ENCODE measurements around the gene CIDEA. TPM values are rescaled to one million over a fixed set of nuclear protein-coding genes. Genes with fewer than 3 reads are reported as not detected.
A peak's percentile ranks its signal among the peaks of the same experiment; 100 is the strongest.
"Not testable (repeated sequence)": the region's sequence is repeated elsewhere in the genome, so short reads cannot be mapped to it uniquely, and the experiment has no call there.

The CIDEA gene
- total RNA-seq, 1 donor from 2014 or later, result 0.53 TPM

GRCh38 chr18:12236934-12237832, 17.0 kb upstream of the CIDEA start:
- TF ChIP-seq, protein P1, sequence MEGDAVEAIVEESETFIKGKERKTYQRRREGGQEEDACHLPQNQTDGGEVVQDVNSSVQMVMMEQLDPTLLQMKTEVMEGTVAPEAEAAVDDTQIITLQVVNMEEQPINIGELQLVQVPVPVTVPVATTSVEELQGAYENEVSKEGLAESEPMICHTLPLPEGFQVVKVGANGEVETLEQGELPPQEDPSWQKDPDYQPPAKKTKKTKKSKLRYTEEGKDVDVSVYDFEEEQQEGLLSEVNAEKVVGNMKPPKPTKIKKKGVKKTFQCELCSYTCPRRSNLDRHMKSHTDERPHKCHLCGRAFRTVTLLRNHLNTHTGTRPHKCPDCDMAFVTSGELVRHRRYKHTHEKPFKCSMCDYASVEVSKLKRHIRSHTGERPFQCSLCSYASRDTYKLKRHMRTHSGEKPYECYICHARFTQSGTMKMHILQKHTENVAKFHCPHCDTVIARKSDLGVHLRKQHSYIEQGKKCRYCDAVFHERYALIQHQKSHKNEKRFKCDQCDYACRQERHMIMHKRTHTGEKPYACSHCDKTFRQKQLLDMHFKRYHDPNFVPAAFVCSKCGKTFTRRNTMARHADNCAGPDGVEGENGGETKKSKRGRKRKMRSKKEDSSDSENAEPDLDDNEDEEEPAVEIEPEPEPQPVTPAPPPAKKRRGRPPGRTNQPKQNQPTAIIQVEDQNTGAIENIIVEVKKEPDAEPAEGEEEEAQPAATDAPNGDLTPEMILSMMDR (IDR thresholded peaks at IDR 0.05; ENCODE audit: insufficient read depth, low read length, severe bottlenecking), result peak; percentile 98
- Histone ChIP-seq H3K4me3 (ENCODE audit: low read depth, low read length) (no peak overlapping the region), H3K36me3 (ENCODE audit: control insufficient read depth, insufficient read depth, low read length) (no peaks in the 10 kb centered on the region), H3K27me3 (ENCODE audit: control insufficient read depth, insufficient read depth, low read length) (no peaks in the 10 kb centered on the region)
- DNase-seq (ENCODE audit: low read depth) (peak; percentile 28), FAIRE-seq (no peak)

- DNase-seq (ENCODE audit: low read depth), result no peak
Observed at GRCh38 chr18:12238826-12239225, 15.3 kb upstream of the CIDEA start.

DNA sequence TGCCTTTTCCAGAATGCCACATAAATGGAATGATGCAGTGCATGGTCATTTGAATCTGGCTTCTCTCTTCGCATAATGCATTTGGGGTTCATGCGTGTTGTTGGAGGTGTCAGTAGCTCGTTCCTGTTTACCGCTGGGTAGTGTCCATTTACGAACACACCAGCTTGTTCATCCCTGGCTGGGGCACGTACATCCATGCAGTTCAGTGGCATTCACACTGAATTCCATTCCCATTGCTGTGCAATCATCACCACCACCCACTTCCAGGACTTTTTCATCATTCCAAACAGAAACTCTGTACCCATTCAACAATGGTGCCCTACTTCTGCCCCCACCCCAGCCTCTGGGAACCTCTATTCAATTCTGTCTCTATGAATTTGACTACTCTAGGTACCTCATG, 14.7 kb upstream of the CIDEA start:
- H3K4me3 ChIP-seq (ENCODE audit: low read depth, low read length), result no peak overlapping the region
- TF ChIP-seq, protein P1 (IDR thresholded peaks at IDR 0.05; ENCODE audit: insufficient read depth, low read length, severe bottlenecking), result no peak
- peaks cover 1% of the 10 kb centered on the region for H3K27me3 ChIP-seq (ENCODE audit: control insufficient read depth, insufficient read depth, low read length)
- FAIRE-seq (peak; percentile 86), DNase-seq (ENCODE audit: low read depth) (no peak)
- no peaks in the 10 kb centered on the region for H3K36me3 ChIP-seq (ENCODE audit: control insufficient read depth, insufficient read depth, low read length)

More at GRCh38 chr18:12238826-12239225, 15.3 kb upstream of the CIDEA start:
- FAIRE-seq, result no peak
- Histone ChIP-seq H3K27me3 (ENCODE audit: control insufficient read depth, insufficient read depth, low read length) (peaks cover 1% of the 10 kb centered on the region), H3K4me3 (ENCODE audit: low read depth, low read length) (no peak overlapping the region), H3K36me3 (ENCODE audit: control insufficient read depth, insufficient read depth, low read length) (no peaks in the 10 kb centered on the region)
- TF ChIP-seq, protein P1 (IDR thresholded peaks at IDR 0.05; ENCODE audit: insufficient read depth, low read length, severe bottlenecking), result no peak

GRCh38 chr18:12242658-12243260, 11.4 kb upstream of the CIDEA start:
- Histone ChIP-seq H3K36me3 (ENCODE audit: control insufficient read depth, insufficient read depth, low read length) (no peaks in the 10 kb centered on the region), H3K4me3 (ENCODE audit: low read depth, low read length) (no peak overlapping the region), H3K27me3 (ENCODE audit: control insufficient read depth, insufficient read depth, low read length) (peaks cover 13% of the 10 kb centered on the region)
- no peak for DNase-seq (ENCODE audit: low read depth)
- TF ChIP-seq, protein P1 (IDR thresholded peaks at IDR 0.05; ENCODE audit: insufficient read depth, low read length, severe bottlenecking), result no peak
- FAIRE-seq, result no peak

DNA sequence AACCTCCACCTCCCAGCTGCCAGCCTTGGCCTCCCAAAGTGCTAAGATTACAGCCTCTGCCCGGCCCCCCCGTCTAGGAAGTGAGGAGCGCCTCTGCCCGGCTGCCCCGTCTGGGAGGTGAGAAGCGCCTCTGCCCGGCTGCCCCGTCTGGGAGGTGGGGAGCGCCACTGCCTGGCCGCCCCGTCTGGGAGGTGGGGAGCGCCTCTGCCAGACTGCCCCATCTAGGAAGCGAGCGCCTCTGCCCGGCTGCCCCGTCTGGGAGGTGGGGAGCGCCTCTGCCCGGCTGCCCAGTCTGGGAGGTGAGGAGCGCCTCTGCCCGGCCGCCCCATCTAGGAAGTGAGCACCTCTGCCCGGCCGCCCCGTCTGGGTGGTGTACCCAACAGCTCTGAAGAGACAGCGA, 10.9 kb upstream of the CIDEA start:
- not testable (repeated sequence) for FAIRE-seq; H3K4me3 ChIP-seq (ENCODE audit: low read depth, low read length); DNase-seq (ENCODE audit: low read depth); H3K36me3 ChIP-seq (ENCODE audit: control insufficient read depth, insufficient read depth, low read length)
- H3K27me3 ChIP-seq (ENCODE audit: control insufficient read depth, insufficient read depth, low read length), result peaks cover 16% of the 10 kb centered on the region

GRCh38 chr18:12245793-12246135, 8.4 kb upstream of the CIDEA start:
- Histone ChIP-seq H3K36me3 (ENCODE audit: control insufficient read depth, insufficient read depth, low read length) (no peaks in the 10 kb centered on the region), H3K4me3 (ENCODE audit: low read depth, low read length) (no peak overlapping the region), H3K27me3 (ENCODE audit: control insufficient read depth, insufficient read depth, low read length) (peaks cover 16% of the 10 kb centered on the region)
- FAIRE-seq (no peak), DNase-seq (ENCODE audit: low read depth) (no peak)
- TF ChIP-seq, protein P1 (IDR thresholded peaks at IDR 0.05; ENCODE audit: insufficient read depth, low read length, severe bottlenecking), result no peak
